ELR (cell line): ENCODE data around the gene PDCD5.
"Not testable (repeated sequence)": the region's sequence is repeated elsewhere in the genome, so short reads cannot be mapped to it uniquely, and the experiment has no call there.

Source experiments
- DNase-seq: peaks from one replicate; pipeline ENCODE4 v3.0.0-alpha.2; 2015; ENCODE audit warnings: low read depth

The PDCD5 gene

DNA sequence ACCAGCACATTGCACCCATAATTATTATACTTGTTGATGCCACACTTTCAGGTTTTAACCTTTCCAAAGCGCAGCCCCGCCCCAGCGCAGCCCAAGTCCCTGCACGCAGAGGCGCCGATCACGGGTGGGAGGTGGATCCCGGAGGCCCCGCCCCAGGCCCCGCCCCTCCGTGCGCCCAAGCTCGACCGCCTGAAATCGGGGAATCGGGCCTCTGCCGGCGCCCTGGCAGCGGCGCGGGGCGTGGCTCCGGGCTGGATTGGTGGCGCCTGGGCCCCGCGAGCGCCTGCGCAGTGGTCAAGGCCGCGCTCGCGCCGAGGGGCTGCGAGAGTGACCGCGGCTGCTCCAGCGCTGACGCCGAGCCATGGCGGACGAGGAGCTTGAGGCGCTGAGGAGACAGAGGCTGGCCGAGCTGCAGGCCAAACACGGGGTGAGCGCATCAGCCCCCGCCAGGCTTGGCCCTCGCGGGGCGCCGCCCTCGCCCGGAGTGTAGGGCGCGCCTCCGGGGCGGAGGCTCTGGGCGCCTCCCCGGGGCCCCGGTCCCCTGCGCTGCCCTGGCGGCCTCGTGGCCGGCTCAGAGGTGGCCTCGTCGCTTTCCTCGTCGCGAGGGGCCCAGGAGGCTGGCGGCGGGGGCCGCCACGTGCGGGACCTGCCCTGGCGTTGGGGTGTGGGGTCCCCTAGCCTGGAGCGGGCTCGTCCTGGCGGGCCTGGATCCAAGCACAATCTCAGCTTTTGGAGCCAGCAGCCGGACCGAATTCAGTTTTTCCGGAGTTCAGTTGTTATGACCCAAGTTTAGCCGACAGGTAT, at the start of gene PDCD5:
PDCD5 (plus strand) TSS at position 290 of the 804 bp plus-strand sequence; CDS start at position 362, 72 bp downstream.
- peak; percentile 91 for DNase-seq

DNA sequence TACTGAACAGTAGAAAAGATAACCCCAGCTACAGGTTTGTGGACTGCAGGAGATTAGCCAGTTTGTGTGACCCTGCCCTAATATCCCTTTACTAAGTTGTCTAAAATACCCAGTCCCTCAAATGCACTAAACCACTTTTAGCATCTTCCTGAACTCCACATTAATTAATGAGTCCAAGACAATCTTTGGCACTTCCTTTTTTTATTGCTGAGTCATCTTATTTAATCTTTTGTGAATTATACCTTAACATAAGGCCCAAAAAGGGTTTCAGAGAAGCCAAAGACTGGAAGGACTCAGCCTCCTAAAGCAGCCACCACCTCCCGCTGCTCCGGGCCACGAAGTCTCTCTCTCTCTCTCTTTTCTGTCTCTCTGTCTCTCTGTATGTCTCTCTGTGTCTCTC, 48.8 kb upstream of the PDCD5 start:
- DNase-seq, result no peak

DNA sequence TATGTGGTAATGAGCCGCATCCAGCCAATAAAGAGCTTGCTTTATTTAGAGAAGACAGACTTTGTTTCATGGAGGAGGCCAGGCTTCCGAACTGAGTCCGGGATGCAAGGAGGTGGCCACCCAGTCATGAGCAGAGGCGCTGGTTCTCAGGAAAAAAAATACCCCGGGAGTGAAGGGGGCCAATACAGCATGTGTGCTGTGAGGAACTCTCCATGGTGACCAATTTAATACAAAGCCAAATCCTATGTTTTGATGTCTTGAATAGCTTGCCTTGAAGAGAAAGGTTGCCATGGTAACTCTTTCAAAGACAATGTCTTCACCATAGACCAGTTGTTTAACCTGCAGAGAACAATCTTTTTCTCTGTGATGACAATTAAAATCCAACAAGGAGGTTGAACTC, 43.4 kb upstream of the PDCD5 start:
- no peak for DNase-seq

DNA sequence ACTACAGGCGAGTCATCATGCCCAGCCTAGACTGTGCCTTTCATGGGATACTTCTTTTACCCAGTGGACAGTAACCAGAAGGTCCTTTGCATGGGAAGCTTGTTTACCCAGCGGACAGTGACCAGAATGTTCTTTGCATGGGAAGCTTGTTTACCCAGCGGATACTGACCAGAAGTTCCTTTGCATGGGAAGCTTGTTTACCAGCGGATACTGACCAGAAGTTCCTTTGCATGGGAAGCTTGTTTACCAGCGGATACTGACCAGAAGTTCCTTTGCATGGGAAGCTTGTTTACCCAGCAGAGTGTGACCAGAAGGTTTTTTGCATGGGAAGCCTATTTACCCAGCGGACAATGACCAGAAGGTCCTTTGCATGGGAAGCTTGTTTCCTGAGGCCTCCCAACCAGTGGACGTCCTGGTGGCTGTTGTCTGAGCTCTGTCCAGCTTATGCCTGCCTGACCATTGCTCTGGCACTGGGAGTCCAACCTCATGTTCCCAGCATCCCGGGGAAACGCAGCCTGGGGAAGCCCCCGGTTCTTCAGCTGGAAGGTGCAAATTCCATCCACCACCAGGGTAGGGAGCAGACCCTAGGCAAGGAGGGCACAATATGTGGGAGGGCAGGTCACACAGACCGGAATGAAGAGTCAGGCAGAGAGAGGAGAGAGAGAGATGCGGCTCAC, 41.6 kb upstream of the PDCD5 start:
- DNase-seq, result no peak

- no peak for DNase-seq
Measured at GRCh38 chr19:32540621-32541020, 40.4 kb upstream of the PDCD5 start.

DNA sequence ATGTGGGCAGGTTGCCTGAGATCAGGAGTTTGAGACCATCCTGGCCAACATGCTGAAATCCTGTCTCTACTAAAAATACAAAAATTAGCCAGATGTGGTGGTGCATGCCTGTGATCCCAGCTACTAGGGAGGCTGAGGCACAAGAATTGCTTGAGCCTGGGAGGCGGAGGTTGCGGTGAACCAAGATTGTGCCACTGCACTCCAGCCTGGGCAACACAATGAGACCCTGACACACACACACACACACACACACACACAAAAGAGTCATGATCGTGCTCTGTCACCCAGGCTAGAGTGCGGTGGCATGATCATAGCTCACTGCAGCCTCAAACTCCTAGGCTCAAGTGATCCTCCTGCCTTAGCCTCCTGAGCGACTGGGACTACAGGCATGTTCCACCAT, 39.6 kb upstream of the PDCD5 start:
- not testable (repeated sequence) for DNase-seq

DNA sequence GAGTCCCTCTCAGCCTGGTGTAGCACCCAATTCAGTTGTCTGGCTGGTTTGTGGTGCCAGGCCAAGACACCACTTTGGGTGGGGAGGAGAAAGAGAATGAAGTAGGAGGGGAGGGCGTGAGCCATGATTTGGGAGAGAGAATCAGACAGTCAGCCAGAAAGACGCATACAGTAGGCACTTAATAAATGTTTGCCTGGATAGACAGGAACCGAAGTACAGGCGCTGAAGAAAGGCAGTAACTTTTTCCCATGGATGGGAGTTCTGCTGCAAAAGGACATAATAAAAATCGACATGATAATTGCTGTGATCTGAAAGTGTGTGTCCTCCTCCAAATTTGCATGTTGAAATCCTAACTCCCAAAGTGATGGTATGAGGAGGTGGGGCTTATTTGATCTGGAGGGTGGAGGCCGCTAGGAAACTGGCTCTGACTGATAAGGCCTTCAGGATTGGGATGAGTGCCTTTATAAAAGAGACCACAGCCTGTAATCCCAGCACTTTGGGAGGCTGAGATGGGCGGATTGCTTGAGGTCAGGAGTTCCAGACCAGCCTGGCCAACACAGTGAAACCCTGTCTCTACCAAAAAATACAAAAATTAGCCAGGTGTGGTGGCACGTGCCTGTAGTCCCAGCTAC, 38.4 kb upstream of the PDCD5 start:
- no peak for DNase-seq

DNA sequence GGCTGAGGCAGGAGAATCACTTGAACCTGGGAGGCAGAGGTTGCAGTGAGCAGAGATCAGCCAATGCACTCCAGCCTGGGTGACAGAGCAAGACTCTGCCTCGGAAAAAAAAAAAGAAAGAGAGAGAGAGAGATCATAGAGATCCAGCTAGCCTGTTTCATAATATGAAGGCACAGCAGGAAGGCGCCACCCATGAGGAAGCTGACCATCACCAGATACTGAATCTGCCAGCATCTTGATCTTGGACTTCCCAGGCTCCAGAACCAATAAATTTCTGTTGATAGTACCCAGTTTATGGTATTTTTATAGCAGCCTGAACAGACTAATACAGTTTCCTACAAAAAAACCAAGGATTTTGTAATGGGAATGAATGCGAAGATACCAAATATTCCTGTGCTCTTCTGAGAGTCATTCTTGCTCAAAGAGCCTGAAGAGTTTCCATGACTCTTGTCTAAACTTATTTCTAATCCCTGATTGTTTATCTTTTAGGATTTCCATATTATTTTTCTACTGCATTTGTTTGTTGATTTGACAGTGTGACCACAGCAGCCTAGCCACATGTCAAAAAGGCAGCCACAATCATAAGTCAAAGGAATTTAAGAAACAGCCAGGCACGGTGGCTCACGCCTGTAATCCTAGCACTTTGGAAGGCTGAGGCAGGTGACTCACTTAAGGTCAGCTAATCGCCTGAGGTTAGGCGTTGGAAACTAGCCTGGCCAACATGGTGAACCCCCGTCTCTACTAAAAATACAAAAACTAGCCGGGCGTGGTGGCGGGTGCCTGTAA, 37.7 kb upstream of the PDCD5 start:
- peak; percentile 72 for DNase-seq

GRCh38 chr19:32544917-32545316, 36.1 kb upstream of the PDCD5 start:
- no peak for DNase-seq

- no peak for DNase-seq
Measured at GRCh38 chr19:32550666-32551065, 30.3 kb upstream of the PDCD5 start.

DNA sequence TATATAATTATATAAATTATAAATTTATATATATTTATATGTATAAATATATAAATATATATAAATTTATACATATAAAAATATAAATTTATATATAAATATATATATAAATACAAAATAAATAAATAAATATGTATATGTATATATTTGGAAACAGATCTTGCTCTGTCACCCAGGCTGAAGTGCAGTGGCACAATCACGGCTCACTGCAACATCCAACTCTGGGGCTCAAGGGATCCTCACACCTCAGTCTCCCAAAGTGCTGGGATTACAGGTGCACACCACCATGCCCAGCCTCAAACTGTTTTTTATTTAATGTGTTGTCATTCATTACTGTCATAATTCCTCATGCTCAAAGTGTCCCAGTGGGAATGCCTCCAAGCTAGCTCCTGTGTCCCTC, 25.2 kb upstream of the PDCD5 start:
- DNase-seq, result no peak

GRCh38 chr19:32558607-32559228, 22.3 kb upstream of the PDCD5 start:
- DNase-seq, result peak; percentile 8

GRCh38 chr19:32563761-32564160, 17.2 kb upstream of the PDCD5 start:
- no peak for DNase-seq

DNA sequence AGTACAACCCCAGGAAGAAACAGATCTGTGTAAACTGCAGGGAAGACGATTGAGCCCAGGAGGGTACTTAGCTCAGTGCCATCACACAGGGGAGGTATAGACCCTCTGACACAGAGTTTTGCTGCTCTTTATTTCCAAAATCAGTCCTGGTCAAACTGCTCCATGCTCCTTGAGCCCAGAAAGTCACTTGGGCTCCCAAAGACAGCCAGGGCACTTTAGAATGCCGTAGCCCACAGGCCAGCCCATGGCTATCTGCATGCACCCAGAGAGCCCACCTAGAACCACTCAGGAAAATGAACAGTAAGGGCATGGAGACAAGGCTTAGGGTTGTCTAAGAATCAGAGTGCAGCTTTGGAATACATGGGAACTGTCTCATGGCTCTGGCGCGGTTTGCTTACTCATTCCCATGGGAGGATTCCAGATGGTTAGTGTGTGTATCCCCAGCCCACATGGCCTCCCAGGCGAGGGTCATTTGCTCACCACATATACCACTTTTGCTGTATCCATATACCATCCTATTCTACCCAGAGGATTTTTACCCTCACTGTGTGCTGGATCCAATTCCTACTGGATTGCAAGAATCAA, 14.7 kb upstream of the PDCD5 start:
- DNase-seq, result peak; percentile 72

DNA sequence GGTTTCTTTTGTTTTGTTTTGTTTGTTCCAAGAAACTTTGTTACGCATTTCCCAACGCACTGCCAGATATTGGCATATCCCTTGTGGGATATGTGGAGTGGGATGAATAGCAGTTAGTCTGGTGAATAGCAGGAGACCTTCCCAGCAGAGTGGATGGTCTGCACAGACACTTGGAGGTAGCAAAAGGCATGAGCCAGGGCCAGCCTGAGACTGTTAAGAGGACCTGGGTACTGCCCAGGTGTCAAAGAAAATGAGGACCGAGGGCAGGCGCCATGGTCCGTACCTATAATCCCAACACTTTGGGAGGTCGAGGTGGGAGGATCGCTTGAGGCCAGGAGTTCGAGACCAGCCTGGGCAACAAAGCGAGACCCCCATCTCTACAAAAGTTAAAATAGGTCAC, 13.5 kb upstream of the PDCD5 start:
- DNase-seq, result no peak

- peak; percentile 77 for DNase-seq
Measured at GRCh38 chr19:32570081-32570785, 10.8 kb upstream of the PDCD5 start.

DNA sequence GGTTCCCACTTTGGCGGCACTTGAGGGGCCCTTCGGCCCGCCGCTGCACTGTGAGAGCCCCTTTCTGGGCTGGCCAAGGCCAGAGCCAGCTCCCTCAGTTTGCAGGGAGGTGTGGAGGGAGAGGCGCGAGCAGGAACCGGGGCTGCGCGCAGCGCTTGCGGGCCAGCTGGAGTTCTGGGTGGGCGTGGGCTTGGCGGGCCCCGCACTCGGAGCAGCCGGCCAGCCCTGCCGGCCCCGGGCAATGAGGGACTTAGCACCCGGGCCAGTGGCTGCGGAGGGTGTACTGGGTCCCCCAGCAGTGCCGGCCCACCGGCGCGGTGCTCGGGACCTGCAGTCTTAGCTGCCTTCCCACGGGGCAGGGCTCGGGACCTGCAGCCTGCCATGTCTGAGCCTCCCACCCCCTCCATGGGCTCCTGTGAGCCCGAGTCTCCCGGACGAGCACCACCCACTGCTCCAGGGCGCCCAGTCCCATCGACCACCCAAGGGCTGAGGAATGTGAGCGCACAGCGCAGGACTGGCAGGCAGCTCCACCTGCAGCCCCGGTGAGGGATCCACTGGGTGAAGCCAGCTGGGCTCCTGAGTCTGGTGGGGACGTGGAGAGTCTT, 9.4 kb upstream of the PDCD5 start:
- DNase-seq, result not testable (repeated sequence)

DNA sequence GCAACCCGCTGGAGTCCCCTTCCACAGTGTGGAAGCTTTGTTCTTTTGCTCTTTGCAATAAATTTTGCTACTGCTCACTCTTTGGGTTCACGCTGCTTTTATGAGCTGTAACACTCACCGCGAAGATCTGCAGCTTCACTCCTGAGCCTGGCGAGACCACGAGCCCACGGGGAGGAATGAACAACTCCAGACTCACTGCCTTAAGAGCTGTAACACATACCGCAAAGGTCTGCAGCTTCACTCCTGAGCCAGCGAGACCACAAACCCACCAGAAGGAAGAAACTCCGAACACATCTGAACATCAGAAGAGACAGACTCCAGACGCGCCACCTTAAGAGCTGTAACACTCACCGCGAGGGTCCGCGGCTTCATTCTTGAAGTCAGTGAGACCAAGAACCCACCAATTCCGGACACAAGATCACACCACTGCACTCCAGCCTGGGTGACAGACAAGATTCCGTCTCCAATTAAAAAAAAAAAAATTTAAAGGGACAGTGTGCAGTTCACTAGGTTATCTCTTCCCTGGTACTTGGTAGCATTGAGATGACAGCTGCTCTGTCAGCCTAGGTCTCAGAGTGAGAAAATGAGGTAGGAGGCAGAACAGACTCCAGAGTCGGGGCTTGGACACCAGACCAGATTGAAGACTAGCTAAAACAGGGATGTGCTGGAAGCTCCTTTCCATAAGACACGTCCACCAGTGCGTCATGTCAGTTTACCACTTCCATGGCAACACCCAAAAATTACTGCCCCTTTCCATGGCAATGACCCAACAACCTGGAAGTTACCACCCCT, 8.1 kb upstream of the PDCD5 start:
- not testable (repeated sequence) for DNase-seq

DNA sequence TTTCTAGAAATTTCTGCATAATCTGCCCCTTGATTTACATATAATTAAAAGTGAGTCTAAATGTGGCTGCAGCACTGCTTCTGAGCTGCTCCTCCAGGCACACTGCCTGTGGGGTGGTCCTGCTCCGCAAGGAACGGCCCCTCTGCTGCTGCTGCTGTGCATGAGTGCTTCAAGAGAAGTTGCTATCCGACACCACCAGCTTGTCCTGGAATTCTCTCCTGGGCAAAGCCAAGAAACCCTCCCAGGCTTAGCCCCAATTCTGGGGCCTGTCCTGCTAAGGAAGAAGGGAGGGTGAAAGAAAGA, 7.5 kb upstream of the PDCD5 start:
- DNase-seq, result no peak

- no peak for DNase-seq
Measured at GRCh38 chr19:32576790-32577189, 4.2 kb upstream of the PDCD5 start.
